HepG2 (cell line): ENCODE data around the gene RNF40.
A peak's percentile ranks its signal among the peaks of the same experiment; 100 is the strongest.

ENCODE experiments used
- PRDM15 ChIP-seq: sonication (generic); formaldehyde crosslinking; IDR thresholded peaks from 2 replicates; pipeline ENCODE4 v1.4.0; 2020; ENCODE audit warnings: missing genetic modification reagents
- ZUFSP ChIP-seq: sonication (generic); formaldehyde crosslinking; IDR thresholded peaks from 2 replicates; pipeline ENCODE4 v1.9.0; 2021; ENCODE audit warnings: missing genetic modification reagents, mild to moderate bottlenecking, borderline replicate concordance
- TF ChIP-seq, protein P1 (sequence below): sonication (generic); formaldehyde crosslinking; IDR thresholded peaks from 2 replicates; pipeline ENCODE4 v1.5.0; 2020; ENCODE audit warnings: mild to moderate bottlenecking, missing genetic modification reagents, moderate library complexity

DNA sequence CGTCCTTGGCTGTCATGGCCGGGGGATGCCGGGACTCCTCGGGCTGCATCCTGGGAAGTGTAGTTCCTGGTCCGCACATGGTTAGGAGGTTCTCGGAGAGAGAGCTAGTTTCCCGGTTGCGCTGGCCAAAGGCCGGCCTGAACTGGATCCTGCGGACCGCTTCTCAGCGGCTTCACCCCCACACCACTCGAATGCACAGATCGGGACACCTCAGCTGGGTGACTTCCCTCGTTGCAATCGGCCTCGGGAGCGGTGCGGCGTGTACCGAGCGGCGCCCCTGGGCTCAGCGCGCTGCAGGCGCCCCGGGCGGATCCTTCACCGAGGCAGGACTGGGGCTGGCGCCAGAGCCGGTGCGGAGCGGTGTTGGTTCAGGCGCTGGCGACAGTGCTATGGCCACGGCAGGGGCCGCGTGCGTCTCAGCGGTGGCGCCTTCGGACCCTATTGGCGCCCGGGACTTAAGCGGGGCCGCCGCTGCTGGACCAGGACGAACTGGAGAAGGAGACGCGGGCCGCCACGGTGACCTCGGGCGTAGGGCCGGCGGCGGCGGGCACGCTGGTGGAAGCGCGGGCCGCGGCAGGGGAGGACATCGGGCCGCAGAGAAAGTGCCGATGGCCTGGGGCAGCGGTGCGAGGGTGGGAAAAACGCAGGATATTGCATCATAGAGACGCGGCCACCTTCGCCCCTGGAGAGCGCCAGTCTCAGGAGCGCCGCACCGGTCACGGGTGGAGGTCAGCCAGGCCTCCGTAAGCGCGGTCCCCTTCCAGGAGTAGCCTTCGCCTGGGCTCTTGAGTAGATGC, 13.5 kb downstream of the RNF40 start:
- TF ChIP-seq PRDM15 (CRISPR knock-in tag) (peak; percentile 85), ZUFSP (no peak)
- TF ChIP-seq, protein P1, sequence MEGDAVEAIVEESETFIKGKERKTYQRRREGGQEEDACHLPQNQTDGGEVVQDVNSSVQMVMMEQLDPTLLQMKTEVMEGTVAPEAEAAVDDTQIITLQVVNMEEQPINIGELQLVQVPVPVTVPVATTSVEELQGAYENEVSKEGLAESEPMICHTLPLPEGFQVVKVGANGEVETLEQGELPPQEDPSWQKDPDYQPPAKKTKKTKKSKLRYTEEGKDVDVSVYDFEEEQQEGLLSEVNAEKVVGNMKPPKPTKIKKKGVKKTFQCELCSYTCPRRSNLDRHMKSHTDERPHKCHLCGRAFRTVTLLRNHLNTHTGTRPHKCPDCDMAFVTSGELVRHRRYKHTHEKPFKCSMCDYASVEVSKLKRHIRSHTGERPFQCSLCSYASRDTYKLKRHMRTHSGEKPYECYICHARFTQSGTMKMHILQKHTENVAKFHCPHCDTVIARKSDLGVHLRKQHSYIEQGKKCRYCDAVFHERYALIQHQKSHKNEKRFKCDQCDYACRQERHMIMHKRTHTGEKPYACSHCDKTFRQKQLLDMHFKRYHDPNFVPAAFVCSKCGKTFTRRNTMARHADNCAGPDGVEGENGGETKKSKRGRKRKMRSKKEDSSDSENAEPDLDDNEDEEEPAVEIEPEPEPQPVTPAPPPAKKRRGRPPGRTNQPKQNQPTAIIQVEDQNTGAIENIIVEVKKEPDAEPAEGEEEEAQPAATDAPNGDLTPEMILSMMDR (CRISPR knock-in tag): peak; percentile 34
